Measurements from ENCODE around the gene NFKBIA. TPM values are rescaled to one million over a fixed set of nuclear protein-coding genes. Genes with fewer than 3 reads are reported as not detected.
"Not testable (repeated sequence)": the region's sequence is repeated elsewhere in the genome, so short reads cannot be mapped to it uniquely, and the experiment has no call there.

NFKBIA gene
- total and polyA plus RNA-seq, 4 donors = 46.9 to 204 (median 86.3) TPM

- 80% methylated on average over 15 of the region's 15 CpGs for WGBS
- H3K4me1 ChIP-seq (ENCODE audit: control insufficient read depth in 4 of 4, insufficient read depth in 4 of 4, low read length in 3 of 4) = peaks cover 1 to 37% (median 11%) of the 10 kb centered on the region in 4 donors
- no peak overlapping the region for H3K9ac ChIP-seq (ENCODE audit: low read depth in 1 of 2, low read length in 2 of 2)
- peaks cover 17 to 34% (median 25%) of the 10 kb centered on the region in 4 donors for H3K36me3 ChIP-seq (ENCODE audit: control insufficient read depth in 4 of 4, insufficient read depth in 3 of 4, low read depth in 1 of 4, low read length in 3 of 4)
- TF ChIP-seq RXRA (IDR thresholded peaks at IDR 0.05) = peak in 1 of 2 donors; percentile 21
- TF ChIP-seq CTCF (IDR thresholded peaks at IDR 0.05; ENCODE audit: low read depth, low read length, missing input control) = no peak
- TF ChIP-seq NR2F2 (IDR thresholded peaks at IDR 0.05) = no peak
- no peak for TF ChIP-seq HNF4A (conservative IDR thresholded peaks at IDR 0.05)
- TF ChIP-seq REST (IDR thresholded peaks at IDR 0.05) = no peak
- peak in 1 of 2 donors; percentile 39 for TF ChIP-seq RAD21 (IDR thresholded peaks at IDR 0.05)
- peak in 1 of 2 donors; percentile 34 for TF ChIP-seq JUND (IDR thresholded peaks at IDR 0.05)
- peak overlapping the region; percentile 63 to 99 for H3K27ac ChIP-seq (ENCODE audit: low read depth in 1 of 2, low read length in 2 of 2)
- H3K9me3 ChIP-seq (ENCODE audit: control insufficient read depth in 4 of 4, low read length in 3 of 4) = no peaks in the 10 kb centered on the region
- no peak for DNase-seq (ENCODE audit: low spot score)
- no peak overlapping the region for H3K4me3 ChIP-seq (ENCODE audit: low read depth in 1 of 3, low read length in 3 of 3)
- H3K27me3 ChIP-seq (ENCODE audit: control insufficient read depth in 4 of 4, insufficient read depth in 4 of 4, low read length in 3 of 4) = no peaks in the 10 kb centered on the region
Measured at GRCh38 chr14:35399083-35399937, 5.2 kb downstream of the NFKBIA start.

- H3K36me3 ChIP-seq (ENCODE audit: control insufficient read depth in 4 of 4, insufficient read depth in 3 of 4, low read depth in 1 of 4, low read length in 3 of 4) = peaks cover 14 to 31% (median 23%) of the 10 kb centered on the region in 4 donors
- 45% methylated on average over 4 of the region's 4 CpGs for WGBS
- DNase-seq (ENCODE audit: low spot score) = no peak
- no peak for TF ChIP-seq RXRA (IDR thresholded peaks at IDR 0.05)
- TF ChIP-seq RAD21 (IDR thresholded peaks at IDR 0.05) = peak in 1 of 2 donors; percentile 10
- peak; percentile 24 for TF ChIP-seq NR2F2 (IDR thresholded peaks at IDR 0.05)
- peak; percentile 61 for TF ChIP-seq MAX (IDR thresholded peaks at IDR 0.05)
- peaks cover 1 to 35% (median 11%) of the 10 kb centered on the region in 4 donors for H3K4me1 ChIP-seq (ENCODE audit: control insufficient read depth in 4 of 4, insufficient read depth in 4 of 4, low read length in 3 of 4)
- H3K4me3 ChIP-seq (ENCODE audit: low read depth in 1 of 3, low read length in 3 of 3) = no peak overlapping the region
- peak overlapping the region; percentile 84 to 91 for H3K27ac ChIP-seq (ENCODE audit: low read depth in 1 of 2, low read length in 2 of 2)
- peak overlapping the region in 1 of 2 donors; percentile 4 for H3K9ac ChIP-seq (ENCODE audit: low read depth in 1 of 2, low read length in 2 of 2)
- H3K27me3 ChIP-seq (ENCODE audit: control insufficient read depth in 4 of 4, insufficient read depth in 4 of 4, low read length in 3 of 4) = no peaks in the 10 kb centered on the region
- no peaks in the 10 kb centered on the region for H3K9me3 ChIP-seq (ENCODE audit: control insufficient read depth in 4 of 4, low read length in 3 of 4)
Measured at GRCh38 chr14:35398071-35398584, 6.4 kb downstream of the NFKBIA start.

GRCh38 chr14:35396610-35397009 lies 7.9 kb downstream of the NFKBIA start:
- 97% methylated on average over 7 of the region's 7 CpGs for WGBS
- H3K9ac ChIP-seq (ENCODE audit: low read depth in 1 of 2, low read length in 2 of 2); H3K4me3 ChIP-seq (ENCODE audit: low read depth in 1 of 3, low read length in 3 of 3); DNase-seq (ENCODE audit: low spot score); H3K9me3 ChIP-seq (ENCODE audit: control insufficient read depth in 4 of 4, low read length in 3 of 4); H3K27me3 ChIP-seq (ENCODE audit: control insufficient read depth in 4 of 4, insufficient read depth in 4 of 4, low read length in 3 of 4): not testable (repeated sequence)
- Histone ChIP-seq H3K4me1 (ENCODE audit: control insufficient read depth in 4 of 4, insufficient read depth in 4 of 4, low read length in 3 of 4) (peaks cover 1 to 22% (median 11%) of the 10 kb centered on the region in 4 donors), H3K27ac (ENCODE audit: low read depth in 1 of 2, low read length in 2 of 2) (peak overlapping the region in 1 of 2 donors; percentile 91), H3K36me3 (ENCODE audit: control insufficient read depth in 4 of 4, insufficient read depth in 3 of 4, low read depth in 1 of 4, low read length in 3 of 4) (peaks cover 4 to 19% (median 12%) of the 10 kb centered on the region in 4 donors)

Measured in liver (tissue), 9 donors.